Heart left ventricle (tissue), 16 donors: ENCODE data around the gene TEX38. TPM values are rescaled to one million over a fixed set of nuclear protein-coding genes. Genes with fewer than 3 reads are reported as not detected.

ENCODE experiments used
- ATAC-seq, 4 donors: fragments of 200-7000 bp; cut with Tn5 transposase; one replicate each; pipeline ENCODE4 v1.9.1; 2020 to 2022; ENCODE audit warnings: moderate library complexity in 4 of 4, mild to moderate bottlenecking in 3 of 4, moderate number of reproducible peaks in 1 of 4
- DNase-seq, 5 donors: peaks; one replicate each; pipeline ENCODE4 v3.0.0-alpha.2; 2020
- H3K27ac ChIP-seq, 12 donors: fragments of 200-600 bp; sonication (generic) in 4 of 12; one replicate each; pipeline versions ENCODE4 v1.5.0 to v1.8.0; 2016 to 2022; ENCODE audit warnings: mild to moderate bottlenecking in 2 of 12
- H3K27me3 ChIP-seq, 9 donors: fragments of 200-600 bp; sonication (generic) in 2 of 9; one replicate each; pipeline versions ENCODE4 v1.5.1 to v1.8.0; 2016 to 2022; ENCODE audit warnings: mild to moderate bottlenecking in 3 of 9
- H3K36me3 ChIP-seq, 9 donors: fragments of 200-600 bp; sonication (generic) in 2 of 9; one replicate each; pipeline versions ENCODE4 v1.5.0 to v1.8.0; 2018 to 2022; ENCODE audit warnings: mild to moderate bottlenecking in 2 of 9
- H3K4me1 ChIP-seq, 12 donors: fragments of 200-600 bp; sonication (generic) in 4 of 12; one replicate each; pipeline versions ENCODE4 v1.5.0 to v1.8.0; 2016 to 2022; ENCODE audit warnings: mild to moderate bottlenecking in 3 of 12
- H3K4me3 ChIP-seq, 12 donors: fragments of 200-600 bp; sonication (generic) in 4 of 12; one replicate each; pipeline versions ENCODE4 v1.5.0 to v1.8.0; 2017 to 2022; ENCODE audit warnings: mild to moderate bottlenecking in 9 of 12, moderate library complexity in 4 of 12
- H3K9me3 ChIP-seq, 12 donors: fragments of 200-600 bp; sonication (generic) in 4 of 12; one replicate each; pipeline versions ENCODE4 v1.5.0 to v1.8.0; 2016 to 2022; ENCODE audit warnings: mild to moderate bottlenecking in 1 of 12
- POLR2A ChIP-seq, 2 donors: fragments of 450-650 bp; IDR thresholded peaks; one replicate each; pipeline ENCODE4 v1.6.1; 2017; ENCODE audit warnings: antibody characterized with exemption in 2 of 2, mild to moderate bottlenecking in 2 of 2, moderate library complexity in 2 of 2
- WGBS, 4 donors: extraction: QIAGEN DNeasy Blood & Tissue Kit in 2 of 4; methylation state at CpG; one replicate each; pipeline versions ENCODE4 v1.1.5 to v1.1.7; 2013 to 2018; 5-methylcytosine and 5-hydroxymethylcytosine counted together
- intact Hi-C, 10 donors: fragments of 100-400 bp; cut with DNase I; formaldehyde crosslinking; loops; one replicate each; pipeline versions ENCODE4 v1.11.1 to v1.14.2; 2022
- polyA plus RNA-seq, 2 donors: library from polyadenylated mRNA; stranded (reverse); fragments of 200-250 nt; gene quantifications; one replicate each; pipeline ENCODE4 v1.2.3, GENCODE V29; 2013
- total RNA-seq, 9 donors: library from RNA; depleted of rRNA in 2 of 9; stranded (reverse); fragments of >200 nt in 2 of 9; fragmentation: NEBNext Ultra II Directional in 3 of 9; extraction: Animal tissue kit (Norgen Biotek cat#: 25700) in 3 of 9; gene quantifications; one replicate each; pipeline versions ENCODE4 v1.1.0 to v1.2.4, GENCODE V29; 2016 to 2023
- TF ChIP-seq, protein P1 (sequence below), 12 donors: fragments of 200-600 bp; sonication (generic) in 4 of 12; IDR thresholded peaks; one replicate each; pipeline versions ENCODE4 v1.5.0 to v1.8.0; 2018 to 2022; ENCODE audit warnings: antibody characterized with exemption in 12 of 12, mild to moderate bottlenecking in 5 of 12
- donor health status: ischemic (EF 13 %, LVEDD 7.1; RV severe dilation, severe dysfunction).
- donor health status: healthy with polysubstance abuse.
- donor health status: DM: no; HTN: yes; CAD: no.
- donor health status: DM: no; HTN: no; CAD: no.
- donor health status: ischemic (EF 25% LVEDD 6.9; RV normal size, moderate dysfunction).
- donor health status: ischemic (EF 25% LVEDD 5.7; RV mildly dilated, moderate dysfunction).
- donor health status: healthy.
- donor health status: DM: yes; HTN: yes; CAD: no.
- donor health status: ischemic (EF 35%, LVEDD 5.7; RV mildly dilated, moderate dysfunction).
- donor health status: nonischemic (EF 11% LVEDD 7.7; RV severe dilation, severe dysfunction).
- donor health status: DM: yes; HTN: yes; CAD: no.
- donor health status: PGD.
- donor health status: ischemic (EF 29% LVEDD 5.4; RV normal size, mild dysfunction).
- donor health status: nonischemic (EF 23%, LVEDD 6.1; RV moderate dilation, normal function).

Gene TEX38
- total and polyA plus RNA-seq, 11 donors = 0.81 TPM; not detected in 10

DNA sequence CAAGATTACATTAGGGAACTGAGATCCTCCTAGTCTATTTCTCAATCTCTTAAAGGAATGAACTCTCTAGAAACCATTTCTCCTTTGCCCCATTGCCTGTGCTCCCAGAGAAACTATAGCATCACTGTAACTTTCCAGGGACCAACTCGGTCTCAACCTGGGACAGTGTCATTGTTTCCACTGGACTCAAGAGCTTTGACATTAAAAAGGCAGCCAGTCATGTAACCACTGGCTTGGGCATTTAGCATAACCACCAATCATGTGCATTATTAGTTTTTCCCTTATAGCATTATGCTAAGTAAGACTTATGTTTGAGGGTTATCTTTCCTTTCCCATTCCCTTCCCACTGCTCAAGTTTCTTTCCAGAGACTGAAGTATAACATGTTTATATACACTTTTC lies 18.2 kb downstream of the TEX38 start:
- 60 to 86% (median 71%) methylated on average over 1 of the region's 1 CpG for WGBS, 4 donors
- intact Hi-C loops = no loop called here
- H3K36me3 ChIP-seq = peaks cover 5 to 86% (median 75%) of the 10 kb centered on the region in 9 donors

GRCh38 chr1:46690931-46691421 lies 19.3 kb downstream of the TEX38 start:
- intact Hi-C loops = no loop called here
- no peak overlapping the region for H3K4me3 ChIP-seq
- no peak overlapping the region for H3K27ac ChIP-seq
- H3K9me3 ChIP-seq = no peaks in the 10 kb centered on the region
- H3K27me3 ChIP-seq = no peaks in the 10 kb centered on the region
- H3K36me3 ChIP-seq = peaks cover 5 to 86% (median 75%) of the 10 kb centered on the region in 9 donors
- peaks cover 0 to 46% (median 24%) of the 10 kb centered on the region in 12 donors for H3K4me1 ChIP-seq
- ATAC-seq (no peak), DNase-seq (no peak)
- WGBS, 4 donors = 82 to 88% (median 85%) methylated on average over 2 of the region's 2 CpGs
- TF ChIP-seq, protein P1, sequence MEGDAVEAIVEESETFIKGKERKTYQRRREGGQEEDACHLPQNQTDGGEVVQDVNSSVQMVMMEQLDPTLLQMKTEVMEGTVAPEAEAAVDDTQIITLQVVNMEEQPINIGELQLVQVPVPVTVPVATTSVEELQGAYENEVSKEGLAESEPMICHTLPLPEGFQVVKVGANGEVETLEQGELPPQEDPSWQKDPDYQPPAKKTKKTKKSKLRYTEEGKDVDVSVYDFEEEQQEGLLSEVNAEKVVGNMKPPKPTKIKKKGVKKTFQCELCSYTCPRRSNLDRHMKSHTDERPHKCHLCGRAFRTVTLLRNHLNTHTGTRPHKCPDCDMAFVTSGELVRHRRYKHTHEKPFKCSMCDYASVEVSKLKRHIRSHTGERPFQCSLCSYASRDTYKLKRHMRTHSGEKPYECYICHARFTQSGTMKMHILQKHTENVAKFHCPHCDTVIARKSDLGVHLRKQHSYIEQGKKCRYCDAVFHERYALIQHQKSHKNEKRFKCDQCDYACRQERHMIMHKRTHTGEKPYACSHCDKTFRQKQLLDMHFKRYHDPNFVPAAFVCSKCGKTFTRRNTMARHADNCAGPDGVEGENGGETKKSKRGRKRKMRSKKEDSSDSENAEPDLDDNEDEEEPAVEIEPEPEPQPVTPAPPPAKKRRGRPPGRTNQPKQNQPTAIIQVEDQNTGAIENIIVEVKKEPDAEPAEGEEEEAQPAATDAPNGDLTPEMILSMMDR (IDR thresholded peaks at IDR 0.05) = no peak
- no peak for TF ChIP-seq POLR2A (IDR thresholded peaks at IDR 0.05)

More for the DNA sequence above, 18.2 kb downstream of the TEX38 start:
- TF ChIP-seq POLR2A (IDR thresholded peaks at IDR 0.05) = no peak
- TF ChIP-seq, protein P1 (IDR thresholded peaks at IDR 0.05) = no peak
- DNase-seq (no peak), ATAC-seq (peak in 1 of 4 donors; percentile 55)
- Histone ChIP-seq H3K27me3 (no peaks in the 10 kb centered on the region), H3K4me1 (peaks cover 0 to 46% (median 24%) of the 10 kb centered on the region in 12 donors), H3K9me3 (no peaks in the 10 kb centered on the region), H3K4me3 (no peak overlapping the region), H3K27ac (no peak overlapping the region)

DNA sequence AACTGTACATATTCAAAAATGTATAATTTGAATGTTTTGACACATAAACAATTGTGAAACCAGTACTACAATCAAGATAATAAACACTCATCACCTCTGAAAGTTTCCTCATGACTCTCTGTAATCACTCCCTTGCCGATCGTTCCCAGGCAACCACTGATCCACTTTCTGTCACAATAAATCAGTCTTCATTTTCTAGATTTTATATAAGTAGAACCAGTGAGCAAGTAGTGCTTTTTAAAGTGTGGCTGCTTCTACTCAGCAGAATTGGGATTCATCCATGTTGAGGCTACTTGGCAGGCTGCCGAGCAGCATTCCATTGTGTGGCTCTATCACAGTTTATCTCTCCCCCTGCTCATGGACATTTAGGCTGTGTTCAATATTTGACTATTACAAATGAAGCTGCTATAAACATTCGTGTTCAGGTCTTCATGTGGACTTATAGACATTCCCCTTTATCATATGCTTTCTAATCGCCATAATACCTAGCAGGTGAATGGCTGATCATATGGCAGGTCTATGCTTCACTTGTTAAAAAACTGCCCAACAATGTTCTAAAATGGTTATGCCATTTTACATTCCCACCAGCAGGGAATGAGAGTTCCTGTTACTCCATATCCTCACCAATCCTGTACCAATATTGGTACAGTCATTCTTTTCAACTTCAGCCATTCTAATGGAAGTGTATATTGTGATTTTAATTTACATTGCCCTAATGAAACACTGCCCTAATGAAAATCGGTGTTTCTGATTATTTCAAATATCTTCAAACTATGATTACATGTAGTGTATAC lies 20.5 kb downstream of the TEX38 start:
- intact Hi-C loops = no loop called here
- 52 to 66% (median 59%) methylated on average over 6 of the region's 6 CpGs for WGBS, 4 donors
- peak in 1 of 4 donors; percentile 31 for ATAC-seq
- DNase-seq = no peak
- H3K27me3 ChIP-seq = no peaks in the 10 kb centered on the region
- no peak for TF ChIP-seq POLR2A (IDR thresholded peaks at IDR 0.05)
- TF ChIP-seq, protein P1 (IDR thresholded peaks at IDR 0.05) = peak in 2 of 12 donors; percentile 8 to 15
- peak overlapping the region in 1 of 12 donors; percentile 26 for H3K27ac ChIP-seq
- H3K4me1 ChIP-seq = peaks cover 0 to 39% (median 20%) of the 10 kb centered on the region in 12 donors
- peaks cover 5 to 86% (median 74%) of the 10 kb centered on the region in 9 donors for H3K36me3 ChIP-seq
- H3K9me3 ChIP-seq = no peaks in the 10 kb centered on the region
- no peak overlapping the region for H3K4me3 ChIP-seq
